Activated CD4-positive, alpha-beta T cell treated with anti-CD3 and anti-CD28 coated beads, Interleukin-2, Interleukin-6, amounts not matched to agents 100 ng/mL and 50 ng/mL, durations not matched to agents 16 hours and 8 hours (primary cell): ENCODE results near the gene TBCK.
A peak's percentile ranks its signal among the peaks of the same experiment; 100 is the strongest.
"Not testable (repeated sequence)": the region's sequence is repeated elsewhere in the genome, so short reads cannot be mapped to it uniquely, and the experiment has no call there.

ENCODE experiments used
- DNase-seq: peaks from one replicate; pipeline ENCODE4 v3.0.0-alpha.2; 2020

The TBCK gene

DNA sequence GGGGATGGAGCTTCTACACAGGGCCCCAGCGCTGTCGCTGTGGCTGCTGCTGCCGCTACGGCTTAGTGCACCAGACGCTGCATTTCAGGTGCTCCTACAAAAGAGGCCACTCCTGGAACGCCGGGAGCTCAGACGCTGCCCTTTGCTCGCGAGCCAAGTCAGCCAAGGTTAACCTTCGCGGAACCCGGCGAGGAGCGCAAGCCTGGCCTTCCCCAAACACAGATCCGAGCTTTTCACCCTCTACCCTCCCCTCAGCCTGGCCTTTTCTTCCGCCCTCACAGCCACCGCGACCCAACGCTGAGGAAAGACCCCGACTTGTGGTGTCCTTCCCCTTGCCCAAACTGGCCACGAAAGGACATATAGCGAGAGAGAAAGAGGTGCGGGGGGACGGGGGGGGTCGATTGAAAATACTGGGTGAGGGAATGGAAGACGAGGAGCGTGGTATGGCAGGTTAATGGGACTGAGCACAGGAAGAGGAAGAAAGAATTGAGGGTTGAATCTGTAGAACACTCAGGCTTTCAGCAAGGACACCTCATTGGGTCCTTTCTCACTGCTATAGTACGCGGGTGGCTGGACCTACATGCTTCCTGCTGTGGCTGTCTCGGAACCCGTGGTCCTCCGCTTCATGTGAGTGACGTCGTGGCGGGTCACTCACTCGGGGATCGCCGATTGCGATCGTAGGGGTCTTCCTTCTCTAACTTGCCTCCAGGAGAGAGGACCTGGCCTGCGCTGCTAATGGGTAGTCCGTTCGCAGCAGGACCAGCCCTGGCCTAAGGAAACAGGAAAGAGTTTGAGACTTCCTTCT lies at the start of gene TBCK, which contains the start of gene AIMP1:
Gene TBCK, minus strand, starts transcription at position 242 of the 805 bp plus-strand sequence. CDS start 7,249 bp downstream, outside the sequence.
Gene AIMP1, plus strand, starts transcription at position 583 of the 805 bp plus-strand sequence. CDS start 8,460 bp downstream, outside the sequence.
- DNase-seq: peak; percentile 91

DNA sequence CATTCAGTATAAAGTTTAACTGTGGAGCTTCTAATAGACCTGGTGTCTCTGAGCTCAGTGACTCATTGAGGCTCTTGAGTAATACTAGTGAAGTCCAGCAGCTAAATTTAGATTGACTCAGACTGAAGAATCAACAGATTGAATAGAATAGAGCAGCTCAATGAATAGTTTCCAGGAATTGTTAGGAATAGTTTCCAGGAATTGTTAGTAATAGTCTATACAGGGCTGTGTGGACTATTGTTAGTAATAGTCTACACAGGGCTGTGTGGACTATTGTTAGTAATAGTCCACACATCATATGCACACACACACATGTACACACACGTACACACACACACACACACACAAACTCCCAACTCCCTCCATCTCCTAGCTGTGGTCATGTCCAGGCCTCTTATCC lies 49.6 kb upstream of the TBCK start:
- no peak for DNase-seq

DNA sequence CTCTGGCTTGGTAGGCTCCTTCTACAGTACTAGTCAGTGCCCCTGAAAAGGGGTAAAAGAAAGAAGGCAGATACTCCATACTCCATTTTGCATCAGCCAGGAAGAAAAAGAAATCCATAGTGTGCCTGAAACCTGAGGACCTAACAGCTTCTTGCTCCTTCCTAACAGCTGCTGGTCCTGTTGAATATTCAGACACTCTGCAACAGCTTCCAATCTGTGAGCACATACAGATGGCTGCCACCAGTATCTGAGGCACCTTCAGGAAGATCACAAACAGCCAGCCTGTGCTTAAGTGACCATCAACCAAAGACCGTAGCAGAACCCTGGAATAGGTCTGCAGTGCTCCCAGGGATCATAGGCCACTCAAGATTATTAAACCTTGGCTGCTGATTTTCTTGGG lies 48.3 kb upstream of the TBCK start:
- DNase-seq: no peak

DNA sequence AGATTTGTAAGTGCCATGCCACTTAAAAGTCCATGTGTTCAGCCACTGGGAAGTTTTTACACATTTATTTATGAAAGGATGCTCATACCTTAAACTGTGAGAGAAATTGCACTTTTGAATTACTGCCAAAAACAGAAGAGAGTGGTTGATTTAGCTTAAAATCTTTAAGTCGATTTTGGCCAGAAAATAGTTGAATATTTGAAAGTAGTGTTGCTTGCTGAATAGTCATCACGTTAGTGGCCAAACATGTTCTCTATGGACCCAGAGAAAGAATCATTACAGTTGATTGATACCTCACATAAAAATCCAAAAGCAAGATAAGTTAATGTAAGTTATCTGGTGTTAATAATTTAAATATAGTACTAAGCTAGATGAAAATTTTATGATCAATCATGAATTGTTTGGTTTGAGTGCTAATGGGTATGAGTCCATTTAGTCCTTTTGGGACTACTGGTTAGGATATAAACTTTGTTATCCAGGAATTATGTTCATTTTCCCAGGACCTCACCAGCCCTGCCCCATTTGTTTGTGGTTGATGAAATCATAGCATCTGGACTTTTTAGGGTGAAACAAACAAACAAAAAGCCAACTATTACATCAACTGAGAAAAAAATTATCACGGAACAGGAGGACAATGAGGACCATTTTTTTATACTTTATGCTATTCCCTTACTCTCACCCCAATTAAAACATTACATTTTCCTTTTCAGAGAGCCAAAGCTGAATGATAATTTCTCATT lies 46.2 kb upstream of the TBCK start:
- no peak for DNase-seq

DNA sequence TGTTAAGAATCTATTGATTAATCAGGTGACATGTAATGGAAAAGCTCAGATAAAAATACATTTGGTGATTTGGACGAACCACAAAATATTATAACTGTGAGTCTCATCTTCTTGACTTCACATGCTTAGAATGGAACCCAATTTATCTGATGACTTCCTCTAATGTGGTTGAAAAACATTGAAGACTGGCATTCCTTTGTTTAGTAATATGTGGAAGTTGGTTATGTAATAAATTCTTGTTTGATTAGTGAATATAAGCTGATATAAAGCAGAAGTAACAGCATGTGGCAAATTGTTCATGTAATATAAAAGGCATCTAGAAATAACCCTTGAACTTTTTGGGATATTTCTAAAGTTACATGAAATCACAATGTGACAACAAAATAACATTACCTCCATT lies 42.9 kb upstream of the TBCK start:
- DNase-seq: no peak

DNA sequence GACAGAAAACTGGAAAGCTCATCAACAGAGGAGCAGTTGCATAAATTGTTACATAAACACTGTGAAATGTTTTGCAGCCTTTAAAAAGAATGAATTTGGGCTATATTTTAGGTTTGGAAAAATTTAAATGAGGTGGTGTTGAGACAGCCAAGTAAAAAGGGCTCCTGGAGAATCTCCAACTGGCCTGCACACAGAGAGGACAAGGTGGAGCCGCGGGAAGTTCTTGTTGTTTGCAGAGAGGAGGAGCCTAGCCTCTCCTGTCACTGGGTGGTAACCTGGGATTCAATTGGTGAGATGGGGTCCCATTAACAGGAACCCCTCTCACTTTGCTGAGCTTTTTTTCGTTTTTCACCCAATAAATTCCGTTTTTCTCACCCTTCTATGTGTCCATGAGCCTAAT lies 39.2 kb upstream of the TBCK start:
- DNase-seq: no peak

DNA sequence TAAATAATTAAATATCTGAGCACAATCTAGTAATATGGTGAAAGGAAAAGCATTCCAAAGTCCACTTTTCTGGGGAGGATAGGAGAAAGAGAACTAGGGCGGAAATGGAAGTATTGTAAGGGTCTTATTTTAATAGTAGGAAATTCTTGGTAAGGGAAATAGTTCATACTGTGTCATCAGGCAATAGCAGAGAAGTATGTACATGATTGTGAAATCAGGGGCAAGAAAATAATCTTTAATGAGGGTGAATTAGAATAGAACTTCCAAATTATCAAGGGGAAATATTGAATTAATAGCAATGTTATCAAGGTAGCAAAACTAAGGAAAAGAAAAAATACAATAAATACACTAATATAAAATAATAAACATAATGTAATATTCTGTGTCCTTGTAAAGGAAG lies 37.8 kb upstream of the TBCK start:
- no peak for DNase-seq

DNA sequence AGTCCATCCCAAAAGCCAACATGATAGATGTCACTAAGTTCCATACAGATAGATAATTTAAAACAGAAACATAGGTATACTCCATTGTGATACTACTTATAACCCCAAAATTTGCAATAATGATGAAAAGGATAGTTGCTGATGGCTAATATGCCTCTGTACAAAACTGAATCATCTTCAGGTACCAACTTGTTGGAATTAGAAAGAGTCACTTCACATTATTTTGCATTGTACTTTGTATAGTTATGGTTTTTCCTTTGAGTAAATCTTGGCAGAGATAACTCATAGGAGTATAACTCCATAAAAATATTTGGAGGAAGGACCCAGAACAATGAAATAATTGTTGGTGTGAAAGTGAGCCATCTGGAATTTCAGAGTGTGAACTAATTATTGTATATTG lies 35.0 kb upstream of the TBCK start:
- DNase-seq: no peak

DNA sequence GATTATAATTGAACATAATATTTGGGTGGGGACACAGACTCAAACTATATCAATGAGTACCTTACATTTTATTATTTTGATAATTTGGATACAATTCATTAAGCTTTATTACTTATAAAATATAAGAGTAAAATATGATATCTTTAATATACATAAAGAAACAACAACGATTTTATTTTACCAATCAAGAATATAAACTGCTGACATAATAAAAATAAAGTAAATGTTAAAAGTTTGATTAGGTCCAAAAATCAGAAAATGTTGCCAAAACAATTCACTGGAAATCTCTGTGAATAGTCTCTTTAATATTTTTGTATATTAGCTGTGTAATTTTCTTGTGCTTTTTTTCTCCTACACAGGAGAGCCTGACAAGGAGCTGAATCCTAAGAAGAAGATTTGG lies 31.2 kb upstream of the TBCK start:
- no peak for DNase-seq

DNA sequence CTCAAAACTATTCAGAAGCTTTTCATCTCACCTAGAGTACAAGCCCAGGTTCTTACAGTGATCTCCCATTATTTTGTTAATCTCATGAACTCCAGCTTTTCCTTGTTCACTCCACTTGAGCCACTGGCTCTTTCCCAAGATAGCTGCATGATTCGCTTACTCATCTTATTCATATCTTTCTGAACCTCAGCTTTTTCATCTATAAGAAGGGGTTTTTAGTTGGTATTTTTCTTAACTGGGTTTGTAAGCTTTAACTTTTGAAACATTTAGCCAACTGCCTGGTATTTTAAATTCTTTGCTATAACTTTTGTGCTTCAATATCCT lies 28.6 kb upstream of the TBCK start:
- DNase-seq: no peak

DNA sequence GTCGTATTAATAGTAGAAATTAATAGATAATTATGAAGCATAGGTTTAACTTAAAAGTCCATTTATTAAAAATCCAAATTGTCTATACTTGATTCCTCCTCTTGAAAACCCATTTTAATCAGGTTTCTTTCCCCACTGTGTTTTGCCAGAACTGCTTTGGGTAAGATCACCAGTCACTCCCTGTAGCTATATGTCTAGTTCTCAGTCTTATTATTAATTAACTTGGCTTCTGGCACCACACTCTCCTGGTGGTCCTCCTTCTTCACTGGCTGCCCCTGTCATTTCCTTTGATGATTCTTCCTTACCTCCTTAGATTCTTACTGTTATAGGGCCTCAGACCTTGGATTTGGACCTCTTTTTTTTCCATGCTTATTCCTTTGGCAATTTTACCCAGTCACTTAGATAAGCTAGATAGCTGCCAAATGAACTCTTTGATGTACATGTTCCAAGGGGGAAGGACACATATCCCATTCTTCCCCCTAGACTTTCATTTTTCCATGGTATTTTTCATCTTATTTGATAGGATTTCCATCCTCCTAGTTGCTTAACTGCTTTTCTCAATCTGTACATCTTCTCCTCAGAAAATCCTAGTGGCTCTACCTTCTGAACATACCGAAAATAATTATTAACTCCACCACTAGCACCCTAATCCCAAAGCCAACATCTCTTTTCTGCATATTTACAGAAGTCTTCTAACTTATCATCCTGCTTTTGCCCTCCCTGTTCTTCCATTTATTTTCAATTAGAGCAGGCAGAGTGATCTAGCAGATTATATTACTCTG lies 28.0 kb upstream of the TBCK start:
- DNase-seq: no peak

DNA sequence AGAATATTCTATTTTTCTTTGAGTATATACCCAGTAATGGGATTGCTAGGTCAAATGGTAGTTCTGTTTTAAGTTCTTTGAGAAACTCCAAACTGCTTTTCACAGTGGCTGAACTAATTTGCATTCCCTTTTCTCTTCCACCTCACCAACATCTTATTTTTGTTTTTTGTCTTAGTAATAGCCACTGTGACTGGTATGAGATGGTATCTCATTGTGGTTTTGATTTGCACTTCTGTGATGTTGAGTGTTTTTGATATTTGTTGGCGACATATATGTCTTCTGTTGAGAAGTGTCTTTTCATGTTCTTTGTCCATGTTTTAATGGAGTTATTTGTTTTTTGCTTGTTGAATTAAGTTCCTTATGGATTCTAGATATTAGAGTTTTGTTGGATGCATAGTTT lies 24.8 kb upstream of the TBCK start:
- no peak for DNase-seq

DNA sequence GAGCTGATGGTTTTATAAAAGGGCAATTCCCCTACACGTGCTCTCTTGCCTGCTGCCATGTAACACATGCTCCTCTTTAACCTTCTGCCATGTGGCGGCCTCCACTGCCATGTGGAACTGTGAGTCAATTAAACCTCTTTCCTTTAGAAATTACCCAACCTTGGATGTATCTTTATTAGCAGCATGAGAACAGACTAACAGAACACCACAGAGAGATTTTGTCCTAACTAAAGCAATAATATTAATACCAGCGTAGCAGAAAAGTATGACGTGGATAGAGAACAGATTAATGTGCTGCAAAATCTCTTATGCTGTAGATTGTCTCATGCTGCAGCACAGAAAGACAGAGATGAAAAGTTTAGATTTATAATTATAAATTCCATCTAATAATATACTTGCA lies 23.4 kb upstream of the TBCK start:
- no peak for DNase-seq

DNA sequence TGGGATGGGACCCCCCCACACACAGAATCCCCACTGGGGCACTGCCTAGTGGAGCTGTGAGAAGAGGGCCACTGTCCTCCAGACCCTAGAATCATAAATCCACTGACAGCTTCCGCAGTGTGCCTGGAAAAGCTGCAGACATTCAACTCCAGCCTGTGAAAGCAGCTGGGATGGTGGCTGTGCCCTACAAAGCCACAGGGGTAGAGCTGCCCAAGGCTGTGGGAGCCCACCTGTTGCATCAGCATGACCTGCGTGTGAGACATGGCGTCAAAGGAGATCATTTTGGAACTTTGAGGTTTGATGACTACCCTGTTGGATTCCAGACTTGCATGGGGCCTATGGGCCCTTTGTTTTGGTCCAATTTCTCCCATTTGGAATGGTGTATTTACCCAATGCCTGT lies 22.7 kb upstream of the TBCK start:
- DNase-seq: no peak

DNA sequence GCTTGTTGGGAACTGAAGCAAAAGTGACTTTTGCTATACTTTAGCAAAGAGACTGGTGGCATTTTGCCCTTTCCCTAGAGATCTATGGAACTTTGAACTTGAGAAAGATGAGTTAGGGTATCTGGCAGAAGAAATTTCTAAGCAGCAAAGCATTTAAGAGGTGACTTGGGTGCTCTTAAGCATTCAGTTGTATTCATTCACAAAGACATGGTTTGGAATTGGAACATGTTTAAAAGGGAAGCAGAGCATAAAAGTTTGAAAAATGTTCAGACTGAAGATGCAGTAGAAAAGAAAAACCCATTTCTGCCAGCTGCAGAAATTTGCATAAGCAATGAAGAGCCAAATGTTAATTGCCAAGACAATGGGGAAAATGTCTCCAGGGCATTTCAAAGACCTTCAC lies 21.9 kb upstream of the TBCK start:
- DNase-seq: no peak

DNA sequence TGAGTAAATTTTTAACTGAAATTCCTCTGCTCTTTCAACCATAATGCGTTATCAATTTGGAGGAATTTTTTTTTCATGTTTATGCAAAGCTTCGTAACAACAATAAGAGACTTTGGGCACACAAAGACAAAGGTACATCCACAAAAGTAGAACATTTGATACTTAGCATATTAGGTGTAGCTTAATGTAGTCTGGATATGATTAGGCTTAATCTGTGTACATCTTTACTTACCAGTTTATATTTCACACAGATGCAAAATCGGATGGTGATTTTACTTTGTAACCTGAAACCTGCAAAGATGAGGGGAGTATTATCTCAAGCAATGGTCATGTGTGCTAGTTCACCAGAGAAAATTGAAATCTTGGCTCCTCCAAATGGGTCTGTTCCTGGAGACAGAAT lies 20.6 kb upstream of the TBCK start:
- no peak for DNase-seq

DNA sequence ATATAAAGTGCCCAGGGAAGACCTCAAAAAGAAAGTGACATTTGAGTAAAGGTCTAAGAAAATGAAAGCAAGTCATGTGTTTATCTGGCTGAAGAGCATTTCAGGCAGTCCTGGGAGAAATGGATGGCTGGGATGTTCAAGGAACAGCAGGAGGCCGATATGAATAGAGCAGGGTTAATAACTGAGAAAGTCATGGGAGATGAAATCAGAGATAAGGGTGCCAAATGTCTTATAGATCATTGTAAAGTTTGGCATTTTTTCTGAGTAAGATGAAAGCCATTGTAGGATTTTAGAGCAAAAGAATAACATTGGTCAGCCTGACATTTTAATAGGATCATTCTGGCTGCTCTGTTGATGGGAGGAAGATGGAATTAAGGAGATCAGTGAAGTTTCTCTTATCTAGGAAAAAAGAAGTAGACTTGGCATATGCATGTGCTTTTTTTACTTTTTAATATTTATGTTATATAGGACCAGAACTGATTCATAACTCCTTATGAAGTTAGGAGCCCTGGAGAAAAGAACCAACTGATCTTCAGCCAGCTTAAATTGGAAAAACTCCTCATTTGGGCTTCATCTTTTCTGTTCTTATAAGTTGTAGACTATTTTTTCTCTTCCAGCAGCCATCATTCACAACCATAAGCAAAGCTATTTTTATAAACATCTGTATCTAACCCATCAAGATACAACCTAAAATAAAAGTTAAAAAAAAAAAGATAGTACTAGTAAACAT lies 18.9 kb upstream of the TBCK start:
- DNase-seq: no peak

DNA sequence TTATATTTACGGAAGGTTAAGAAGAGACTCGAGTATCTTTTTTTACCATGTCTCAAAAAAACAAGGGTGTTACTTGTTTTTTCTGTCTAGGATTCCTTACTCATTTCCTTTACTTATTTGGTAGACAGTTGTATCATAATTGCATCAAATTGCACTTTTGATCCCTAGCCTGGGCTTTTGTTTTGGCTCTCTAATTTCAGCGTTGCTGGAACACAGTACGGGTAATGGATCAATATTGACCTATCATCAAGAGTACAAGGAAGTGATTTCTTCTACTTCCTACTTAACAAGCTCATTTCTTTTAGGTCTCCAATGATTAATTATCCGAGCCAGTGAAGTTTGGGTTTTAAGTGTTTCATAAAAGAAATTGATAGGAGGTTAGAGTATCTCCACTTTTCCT lies 17.2 kb upstream of the TBCK start:
- no peak for DNase-seq

DNA sequence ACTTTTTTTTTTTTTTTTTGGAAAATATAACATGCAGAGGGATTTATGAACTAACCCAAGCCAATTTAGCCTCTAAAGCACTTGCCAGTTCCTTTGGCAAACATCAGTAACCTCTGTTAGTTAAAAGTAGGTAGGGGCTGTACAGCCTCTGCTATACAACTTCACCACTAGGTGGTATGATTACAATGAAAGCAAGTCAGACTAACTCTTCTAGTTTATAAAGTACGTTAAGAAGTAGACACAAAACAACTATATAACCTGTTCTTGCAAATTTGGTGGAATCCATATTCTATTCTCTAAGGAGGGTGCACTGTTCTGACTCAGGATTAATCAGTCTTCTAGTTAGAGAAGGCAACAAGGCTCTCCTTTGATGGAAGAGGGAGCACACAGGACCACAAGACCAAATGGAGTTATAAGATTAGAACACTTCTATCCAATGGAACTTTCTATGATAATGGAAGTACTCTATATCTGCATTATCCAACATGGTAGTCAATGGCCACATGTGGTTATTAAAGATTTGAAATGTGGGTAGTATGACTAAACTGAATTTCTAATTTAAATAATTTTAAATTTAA lies 13.1 kb upstream of the TBCK start:
- peak; percentile 32 for DNase-seq

DNA sequence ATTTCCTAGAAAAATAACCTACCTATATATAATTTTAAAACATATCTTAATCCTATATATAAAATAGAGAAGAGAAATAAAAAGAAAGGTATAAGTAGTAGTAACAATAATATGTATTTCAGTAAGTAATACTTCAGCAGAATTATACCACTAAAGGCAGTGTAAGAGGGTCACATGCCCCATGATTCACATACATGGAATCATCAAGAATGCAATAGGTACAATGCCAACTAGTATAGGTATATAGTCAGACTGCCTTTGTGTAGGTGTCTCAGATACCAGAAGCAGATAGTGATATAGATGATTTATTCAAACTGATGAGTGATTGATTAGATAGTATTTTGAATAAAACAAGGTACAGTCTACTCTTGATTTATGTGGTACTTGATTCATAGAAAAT lies 9.8 kb upstream of the TBCK start:
- DNase-seq: no peak

DNA sequence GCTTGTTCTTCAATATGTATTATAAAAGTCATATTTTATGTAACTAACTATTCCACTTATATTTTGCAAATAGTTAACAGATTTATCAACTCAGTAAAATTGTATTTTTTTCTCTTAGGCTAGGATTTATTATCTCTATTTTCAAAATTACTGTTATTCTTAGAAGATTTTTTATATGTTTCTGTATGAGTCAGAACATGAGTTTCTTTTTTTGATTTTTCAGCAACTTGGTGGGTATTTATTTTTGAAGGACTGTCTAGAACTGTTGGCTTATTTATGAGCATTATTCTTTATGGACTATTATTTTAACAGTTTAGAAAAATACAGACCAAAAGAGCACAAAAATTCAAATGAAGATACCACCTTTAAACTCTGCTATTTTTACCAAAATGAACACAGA lies 7.1 kb upstream of the TBCK start:
- DNase-seq: peak; percentile 14

DNA sequence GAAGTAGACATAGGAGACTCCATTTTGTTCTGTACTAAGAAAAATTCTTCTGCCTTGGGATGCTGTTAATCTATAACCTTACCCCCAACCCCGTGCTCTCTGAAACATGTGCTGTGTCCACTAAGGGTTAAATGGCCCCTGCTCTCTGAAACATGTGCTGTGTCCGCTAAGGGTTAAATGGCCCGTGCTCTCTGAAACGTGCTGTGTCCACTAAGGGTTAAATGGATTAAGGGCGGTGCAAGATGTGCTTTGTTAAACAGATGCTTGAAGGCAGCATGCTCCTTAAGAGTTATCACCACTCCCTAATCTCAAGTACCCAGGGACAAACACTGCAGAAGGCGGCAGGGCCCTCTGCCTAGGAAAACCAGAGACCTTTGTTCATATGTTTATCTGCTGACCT lies 5.8 kb upstream of the TBCK start:
- DNase-seq: not testable (repeated sequence)

DNA sequence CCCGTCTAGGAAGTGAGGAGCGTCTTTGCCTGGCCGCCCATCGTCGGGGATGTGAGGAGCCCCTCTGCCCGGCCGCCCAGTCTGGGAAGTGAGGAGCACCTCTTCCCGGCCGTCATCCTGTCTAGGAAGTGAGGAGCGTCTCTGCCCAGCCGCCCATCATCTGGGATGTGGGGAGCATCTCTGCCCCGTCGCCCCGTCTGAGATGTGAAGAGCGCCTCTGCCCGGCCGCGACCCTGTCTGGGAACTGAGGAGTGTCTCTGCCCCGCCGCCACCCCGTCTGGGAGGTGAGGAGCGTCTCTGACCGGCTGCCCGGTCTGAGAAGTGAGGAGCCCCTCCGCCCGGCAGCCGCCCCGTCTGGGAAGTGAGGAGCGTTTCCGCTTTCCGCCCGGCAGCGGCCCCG lies 5.2 kb upstream of the TBCK start:
- not testable (repeated sequence) for DNase-seq
